GM19455 (cell line): ENCODE data around the gene PATZ1.
A peak's percentile ranks its signal among the peaks of the same experiment; 100 is the strongest.
"Not testable (repeated sequence)": the region's sequence is repeated elsewhere in the genome, so short reads cannot be mapped to it uniquely, and the experiment has no call there.

Experiments used
- ATAC-seq: cut with Tn5 transposase; IDR thresholded peaks from one replicate; pipeline ENCODE4 v1.9.1; 2021; ENCODE audit not compliant: unreplicated experiment

Gene PATZ1

DNA sequence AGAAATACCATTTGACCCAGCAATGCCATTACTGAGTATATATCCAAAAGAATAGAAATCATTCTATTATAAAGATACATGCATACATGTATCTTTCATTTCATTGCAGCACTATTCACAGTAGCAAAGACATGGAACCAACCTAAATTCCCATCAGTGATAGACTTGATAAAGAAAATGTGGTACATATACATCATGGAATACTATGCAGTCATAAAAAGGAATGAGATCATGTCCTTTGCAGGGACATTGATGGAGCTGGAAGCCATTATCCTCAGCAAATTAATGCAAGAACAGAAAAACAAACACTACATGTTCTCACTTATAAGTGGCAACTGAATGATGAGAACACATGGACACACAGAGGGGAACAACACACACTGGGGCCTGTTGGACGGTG is 31.9 kb downstream of the PATZ1 start:
- not testable (repeated sequence) for ATAC-seq

DNA sequence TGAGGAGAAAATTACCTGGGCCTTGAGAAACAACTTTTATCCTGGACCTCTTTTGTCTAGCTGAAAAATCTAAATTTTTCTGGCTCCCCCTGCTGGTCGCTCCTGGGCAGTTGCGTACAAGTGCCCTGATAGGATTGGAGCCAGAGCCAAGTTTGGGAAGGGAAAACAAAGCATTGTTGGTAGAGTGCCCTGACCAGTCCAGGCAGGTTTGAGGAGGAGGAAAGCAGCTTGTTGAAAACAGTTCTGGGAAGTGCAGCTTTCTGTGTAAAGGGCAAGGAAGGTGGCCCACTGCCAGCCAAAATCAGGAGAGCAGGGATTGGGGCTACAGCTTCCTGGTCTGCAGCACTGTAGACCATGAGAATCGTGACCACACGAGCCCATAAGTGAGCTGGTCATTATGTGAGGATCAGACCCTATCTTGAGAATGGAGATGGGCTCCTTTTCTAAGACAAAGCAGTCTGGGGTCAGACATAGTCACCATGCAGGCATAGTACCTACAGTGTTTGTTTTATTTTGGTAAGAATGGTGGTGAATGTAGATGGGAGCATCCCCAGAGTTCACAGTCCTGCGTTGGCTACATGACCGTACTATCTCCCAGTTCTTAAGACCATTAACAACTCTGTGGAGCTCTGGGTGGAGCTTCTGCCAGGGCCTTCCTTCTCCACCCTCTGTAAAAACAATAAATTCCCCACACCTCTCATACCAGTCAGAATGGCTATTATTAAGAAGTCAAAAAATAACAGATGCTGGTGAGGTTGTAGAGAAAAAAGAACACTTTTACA is 32.6 kb downstream of the PATZ1 start:
- no peak for ATAC-seq

DNA sequence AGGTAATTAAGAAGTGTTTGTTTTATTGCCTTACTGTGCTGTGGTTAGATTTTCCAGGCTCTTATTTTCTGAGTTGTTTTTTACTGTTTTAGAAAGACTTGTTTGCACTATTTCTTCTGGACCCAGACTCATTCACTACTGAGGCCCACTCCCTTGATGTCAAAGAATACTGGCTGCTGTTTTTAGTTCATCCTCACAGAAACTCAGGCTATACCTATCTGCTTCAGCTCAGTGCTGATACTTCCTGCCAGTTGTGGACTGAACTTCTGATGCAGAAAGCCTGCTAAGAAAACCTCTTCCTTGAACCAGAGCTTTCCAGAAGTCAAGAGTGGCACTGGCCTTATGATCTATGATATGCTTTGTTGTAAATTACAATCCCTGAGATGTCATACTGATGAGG is 38.0 kb downstream of the PATZ1 start:
- ATAC-seq = no peak

DNA sequence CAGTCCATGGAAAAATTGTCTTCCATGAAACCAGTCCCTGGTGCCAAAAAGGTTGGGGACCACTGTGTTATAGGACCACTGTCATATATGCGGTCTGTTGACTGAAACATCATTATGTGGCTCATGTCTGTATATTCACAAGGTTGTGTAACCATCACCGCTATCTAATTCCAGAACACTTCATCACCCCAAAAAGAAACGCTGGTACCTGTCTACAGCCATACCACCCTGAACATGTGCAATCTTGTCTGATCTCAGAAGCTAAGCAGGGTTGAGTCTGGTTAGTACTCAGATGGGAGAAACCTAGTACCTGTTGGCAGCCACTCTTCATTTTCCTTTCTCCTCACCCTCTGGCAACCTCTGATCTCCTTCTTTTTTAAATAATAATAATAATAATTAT is 41.0 kb downstream of the PATZ1 start:
- ATAC-seq = no peak

DNA sequence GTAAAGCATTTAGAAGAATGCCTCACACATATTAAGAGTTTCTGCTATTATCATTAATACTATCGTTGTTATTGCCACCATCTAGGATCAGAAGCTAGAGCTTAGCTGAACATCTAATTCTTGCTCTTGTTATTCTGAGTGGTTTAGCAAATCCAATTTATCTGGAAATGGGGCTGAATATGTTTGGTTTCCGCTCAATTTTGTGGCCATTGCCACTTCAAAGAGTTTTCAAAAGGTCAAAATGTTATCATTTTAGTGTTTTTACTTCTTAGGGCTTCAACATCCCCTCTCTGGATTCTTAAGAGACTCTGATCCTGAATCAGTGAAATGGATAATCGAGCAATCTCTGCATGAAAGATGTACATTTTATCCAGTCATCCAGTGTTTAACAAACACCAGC is 43.6 kb downstream of the PATZ1 start:
- no peak for ATAC-seq

DNA sequence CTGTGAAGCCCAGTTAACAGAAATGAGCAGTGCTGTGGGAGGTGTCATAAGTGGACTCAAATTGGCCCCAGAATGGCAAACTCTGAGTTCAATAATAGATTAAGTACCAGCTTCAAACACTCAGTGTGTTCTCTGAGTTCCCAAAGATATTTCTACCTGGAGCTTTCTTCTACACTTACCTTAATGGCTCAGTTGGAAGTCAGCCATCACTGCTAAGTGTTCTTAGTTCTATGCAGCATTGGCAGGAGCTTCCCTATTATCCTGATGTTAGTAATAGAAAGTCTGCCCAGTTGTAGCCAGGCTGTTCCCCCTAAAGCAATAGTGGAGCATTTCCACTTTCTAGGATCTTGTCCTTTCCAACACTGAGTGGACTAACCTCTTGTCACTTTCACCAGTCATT is 44.1 kb downstream of the PATZ1 start:
- no peak for ATAC-seq

DNA sequence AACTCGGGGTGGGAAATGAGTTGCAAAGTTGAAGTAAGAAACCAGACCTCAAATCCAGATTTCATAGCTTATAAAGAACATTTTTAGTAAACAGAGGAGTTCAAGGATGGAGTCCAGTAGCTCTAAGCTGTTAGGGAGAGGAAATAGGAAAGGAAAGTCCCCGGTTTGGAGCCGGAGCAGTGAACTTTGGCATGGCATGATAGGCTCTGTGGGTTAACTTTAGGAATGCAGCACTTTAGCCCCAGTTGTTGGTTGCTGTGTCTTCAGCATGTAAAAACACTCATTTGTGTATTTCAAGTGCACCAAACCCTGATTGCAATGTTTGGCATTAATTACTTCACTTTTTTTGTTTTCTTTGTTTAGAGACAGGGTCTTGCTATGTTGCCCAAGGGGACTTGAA is 45.2 kb downstream of the PATZ1 start:
- ATAC-seq = no peak

DNA sequence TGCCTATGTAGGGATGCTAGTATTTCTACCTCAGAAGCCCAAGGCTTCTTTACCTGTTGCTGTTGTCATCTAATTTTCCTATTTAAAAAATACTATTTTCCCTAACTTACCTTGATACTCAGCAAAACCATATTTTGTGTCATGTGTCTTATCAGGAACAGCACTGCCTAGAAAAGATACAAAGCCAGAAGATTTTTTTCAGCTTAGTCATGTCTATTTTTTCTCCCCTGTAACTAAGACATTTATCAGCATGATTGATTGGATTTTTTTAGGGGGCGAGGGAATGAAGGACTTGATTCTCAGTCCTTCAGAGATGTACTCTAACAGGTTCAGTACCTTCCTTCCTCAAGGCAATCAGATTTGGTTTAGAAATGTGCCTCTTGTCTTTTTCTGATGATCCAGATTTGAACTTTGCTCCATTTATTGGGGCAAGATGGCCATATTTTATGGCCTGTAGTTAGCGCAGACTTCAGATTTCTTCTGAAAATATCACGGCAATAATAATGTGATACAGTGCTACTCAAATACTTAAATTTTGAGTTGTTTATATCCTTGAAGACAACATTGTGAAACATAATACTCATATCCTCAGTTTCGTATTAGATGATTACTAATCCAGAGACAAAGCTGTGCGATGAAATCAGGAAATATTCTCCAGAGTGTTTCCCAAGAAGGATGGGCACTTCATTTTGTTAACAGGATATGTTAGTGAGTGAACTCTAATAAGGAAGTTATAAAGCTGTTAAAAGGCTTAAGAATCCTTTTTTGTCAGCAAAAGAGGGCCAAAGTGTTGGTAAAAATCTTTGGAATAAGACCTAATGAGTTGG is 50.1 kb downstream of the PATZ1 start:
- no peak for ATAC-seq

DNA sequence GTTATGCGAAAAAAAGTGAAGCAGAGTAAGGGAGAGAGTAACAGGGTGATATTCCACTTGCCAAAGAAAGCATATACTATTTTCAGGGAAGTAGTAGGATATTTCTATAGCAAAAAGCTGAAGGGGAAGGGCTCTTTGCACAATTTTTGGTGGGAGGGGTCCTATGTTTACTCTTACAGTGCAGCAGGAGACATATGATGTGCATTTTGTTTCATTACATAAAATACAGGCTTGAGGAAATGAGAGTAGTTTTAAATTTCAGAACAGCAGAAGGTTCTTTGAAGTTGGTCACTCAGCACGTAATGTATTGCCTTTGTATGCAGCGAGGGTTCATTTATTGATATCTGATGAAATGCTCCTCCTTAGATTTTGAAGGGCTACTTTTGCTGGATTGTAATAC is 50.8 kb downstream of the PATZ1 start:
- no peak for ATAC-seq

DNA sequence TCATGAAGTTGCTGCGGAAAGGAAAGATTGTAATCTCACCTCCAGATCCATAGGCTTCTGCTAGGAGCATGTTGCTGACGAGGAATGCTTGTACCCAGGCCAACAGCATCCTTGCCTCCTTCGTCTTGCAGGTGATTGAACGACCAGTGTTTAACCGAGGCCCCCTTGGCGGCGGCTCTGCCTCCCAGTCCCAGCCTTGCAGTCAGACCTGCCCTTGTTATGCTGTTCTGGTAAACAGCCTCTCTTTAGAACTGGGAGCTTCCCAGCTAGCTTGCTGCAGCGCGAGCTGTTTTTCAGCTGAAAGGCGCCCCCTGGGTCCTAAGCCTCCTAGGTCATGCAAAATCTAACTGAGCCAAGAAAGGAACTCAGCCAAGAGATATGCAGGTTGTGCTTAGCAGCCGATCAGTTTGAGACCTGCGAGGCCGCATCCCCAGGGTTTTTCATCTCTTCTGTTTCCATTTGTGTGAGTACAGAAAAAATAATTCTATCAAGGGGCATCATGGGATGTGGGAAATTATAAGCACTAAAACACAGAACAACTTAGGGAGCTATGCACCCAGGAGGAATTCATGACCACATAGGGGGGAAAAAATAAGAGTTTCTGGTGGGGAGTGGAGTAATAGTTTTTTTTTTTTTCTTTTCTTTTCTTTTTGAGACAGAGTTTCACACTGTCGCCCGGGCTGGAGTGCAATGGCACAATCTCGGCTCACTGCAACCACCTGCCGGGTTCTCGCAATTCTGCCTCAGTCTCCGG is 53.7 kb downstream of the PATZ1 start, which contains the start of gene PIK3IP1:
Gene PIK3IP1, minus strand, starts transcription at position 253 of the 754 bp plus-strand sequence. Its CDS starts 144 bp downstream, at position 109.
- ATAC-seq = peak; percentile 37

DNA sequence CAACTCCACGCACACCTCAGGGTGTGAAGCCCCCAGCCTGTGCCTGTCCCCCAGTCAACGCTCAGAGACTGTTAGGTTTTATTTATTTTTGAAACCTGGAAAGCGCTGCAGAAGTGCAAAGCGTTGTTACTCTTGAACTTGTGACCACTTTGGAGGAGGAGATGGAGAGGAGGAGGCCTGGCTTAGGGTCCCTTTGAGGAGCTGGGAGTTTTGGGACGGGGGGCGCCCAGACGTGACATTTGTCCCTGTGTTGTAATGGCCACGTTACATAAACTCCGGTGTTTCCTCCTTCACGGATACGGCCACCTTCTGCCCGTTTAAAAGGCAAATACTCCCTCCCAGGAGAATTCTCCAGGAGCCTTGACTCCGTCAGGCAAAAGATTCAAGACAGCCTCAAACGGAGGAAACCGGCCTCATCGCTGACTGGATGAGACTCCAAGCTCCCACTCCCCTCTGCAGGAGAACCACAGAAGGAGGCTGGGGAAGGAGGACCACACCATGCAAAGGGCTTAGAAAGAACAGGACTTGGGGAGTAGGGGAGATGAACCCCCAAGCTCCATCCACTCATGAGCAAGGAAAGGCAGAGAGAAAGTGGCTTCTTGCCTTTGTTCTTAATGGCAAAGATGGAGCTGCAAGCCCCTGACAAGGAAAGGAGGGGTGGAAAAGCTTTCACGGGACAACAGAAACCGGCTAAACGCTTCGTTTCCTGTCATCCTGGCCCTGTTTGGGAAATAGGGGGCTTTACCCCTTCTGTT is 54.5 kb downstream of the PATZ1 start:
- ATAC-seq = no peak

DNA sequence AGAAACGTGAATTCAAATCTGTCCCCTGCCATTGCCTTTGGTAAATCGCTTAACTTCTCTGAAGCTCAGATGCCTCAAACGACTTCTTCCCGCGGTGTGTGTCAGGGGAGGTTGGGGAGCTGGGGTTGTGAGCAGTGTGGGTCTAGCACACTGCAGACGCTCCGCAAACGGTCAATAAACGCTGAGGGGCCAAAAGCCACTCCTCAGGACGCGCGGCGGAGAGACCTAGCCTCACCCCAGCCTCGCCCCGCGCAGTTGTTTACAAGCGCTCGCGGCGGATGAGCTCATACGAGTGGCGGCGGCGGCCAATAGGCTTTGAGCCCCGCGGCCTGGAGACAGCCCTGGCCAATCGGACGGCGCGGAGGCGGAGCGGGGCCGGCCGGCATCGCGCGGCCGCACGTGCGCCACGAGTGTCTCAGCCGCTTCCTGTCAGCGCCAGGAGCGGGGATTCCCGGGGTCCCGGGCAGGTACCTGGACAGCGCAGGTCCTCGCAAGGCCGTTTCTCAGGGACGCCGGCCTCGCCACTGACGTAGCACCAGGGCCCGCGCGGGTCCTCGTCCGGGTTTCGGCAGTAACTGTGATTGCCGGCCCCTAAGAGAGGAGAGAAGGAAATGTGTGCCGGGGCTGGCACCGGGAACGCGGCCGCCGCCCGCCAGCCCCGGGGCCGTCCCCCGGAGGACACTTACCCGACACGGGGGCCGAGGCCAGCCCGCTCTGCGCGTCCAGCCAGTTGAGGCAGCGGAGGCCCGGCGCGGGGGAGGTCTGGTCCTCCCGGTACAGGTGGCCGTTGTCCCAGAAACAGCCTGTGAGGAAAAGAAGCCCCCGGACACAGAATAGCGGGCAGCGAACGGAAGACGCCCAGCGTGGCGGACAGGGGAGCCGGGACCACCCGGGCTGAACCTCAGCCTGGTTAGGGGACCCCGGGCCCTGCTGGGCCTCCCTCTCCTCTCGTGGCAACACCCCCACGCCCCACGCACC is 55.4 kb downstream of the PATZ1 start:
- ATAC-seq = peak; percentile 83

DNA sequence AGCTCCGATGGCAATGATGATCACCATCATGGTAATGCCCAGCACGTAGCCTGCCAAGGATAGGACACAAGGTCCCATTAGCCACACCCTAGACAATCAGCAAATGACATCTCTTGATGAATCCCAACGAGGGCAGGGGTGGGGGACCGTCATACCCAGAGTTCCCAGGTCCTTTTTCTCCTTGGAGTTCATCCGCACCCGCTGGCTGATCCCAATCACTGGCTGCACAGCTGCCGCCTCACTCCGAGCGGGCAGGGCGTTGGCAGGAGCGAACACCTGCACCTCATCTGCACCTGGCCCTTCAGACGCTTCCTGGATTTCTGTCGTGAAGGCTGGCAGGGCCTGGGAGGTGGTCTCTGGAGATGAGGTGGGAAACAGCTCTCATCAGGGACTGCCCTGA is 56.8 kb downstream of the PATZ1 start:
- no peak for ATAC-seq

DNA sequence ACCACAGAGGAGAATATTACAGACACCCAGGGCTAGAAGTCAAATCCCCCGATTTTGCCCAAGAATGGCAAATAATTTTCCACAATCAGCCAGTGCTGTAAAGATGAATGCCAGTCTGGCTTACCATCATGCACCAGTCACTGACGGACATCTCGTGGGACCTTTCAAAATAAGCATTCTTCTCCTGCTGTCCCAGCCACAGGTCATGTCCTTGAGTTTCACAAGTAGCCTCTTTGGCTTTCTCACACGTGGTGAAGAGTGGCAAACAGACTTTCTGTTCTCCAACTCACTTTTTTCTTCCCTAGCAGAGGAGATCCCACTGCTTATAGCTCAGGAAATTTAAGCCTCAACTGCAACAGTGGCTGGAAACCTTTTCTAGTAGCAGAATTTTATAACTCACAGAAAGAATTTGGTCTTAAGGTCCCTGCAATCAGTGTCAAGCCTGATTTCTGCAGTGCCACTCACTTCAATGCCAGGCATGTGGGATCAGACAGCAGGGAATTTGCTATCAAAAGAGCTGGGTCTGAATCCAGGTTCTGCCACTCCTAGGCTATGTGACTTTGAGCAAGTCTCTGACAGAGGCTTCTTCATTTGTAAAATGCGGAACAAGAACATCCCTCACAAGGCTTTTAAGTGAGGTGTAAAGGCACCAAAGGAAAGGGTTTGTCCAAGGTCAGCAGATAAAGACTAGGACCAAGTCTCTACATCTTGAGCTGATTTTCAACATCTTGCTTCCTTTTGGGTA is 57.5 kb downstream of the PATZ1 start:
- no peak for ATAC-seq

DNA sequence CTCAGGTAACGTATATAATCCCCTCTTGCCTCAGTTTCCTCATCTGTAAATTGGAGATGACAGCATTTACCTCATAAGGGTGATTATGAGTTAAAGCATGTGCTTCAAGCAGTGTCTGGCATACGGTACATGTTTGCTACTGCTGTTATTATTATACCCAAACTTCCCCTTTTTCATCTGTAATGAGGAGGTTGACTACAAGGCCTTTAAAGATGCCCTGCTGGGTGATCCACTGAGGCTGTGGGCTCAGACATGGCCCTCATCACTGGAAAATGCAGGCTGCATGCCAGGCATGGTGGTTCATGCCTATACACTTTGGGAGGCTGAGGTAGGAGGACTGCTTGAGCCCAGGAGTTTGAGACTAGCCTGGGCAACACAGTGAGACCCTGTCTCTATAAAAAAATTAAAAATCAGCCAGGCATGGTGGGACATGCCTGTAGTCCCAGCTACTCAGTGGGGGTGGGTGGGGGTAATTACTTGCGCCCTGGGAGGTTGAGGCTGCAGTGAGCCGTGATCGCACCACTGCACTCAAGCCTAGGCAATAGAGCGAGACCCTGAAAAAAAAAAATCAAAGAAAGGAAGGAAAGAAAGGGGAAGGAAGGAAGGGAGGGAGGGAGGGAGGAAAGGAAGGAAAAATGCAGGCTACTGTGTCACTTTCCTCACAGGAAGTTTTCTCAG is 58.2 kb downstream of the PATZ1 start:
- no peak for ATAC-seq

DNA sequence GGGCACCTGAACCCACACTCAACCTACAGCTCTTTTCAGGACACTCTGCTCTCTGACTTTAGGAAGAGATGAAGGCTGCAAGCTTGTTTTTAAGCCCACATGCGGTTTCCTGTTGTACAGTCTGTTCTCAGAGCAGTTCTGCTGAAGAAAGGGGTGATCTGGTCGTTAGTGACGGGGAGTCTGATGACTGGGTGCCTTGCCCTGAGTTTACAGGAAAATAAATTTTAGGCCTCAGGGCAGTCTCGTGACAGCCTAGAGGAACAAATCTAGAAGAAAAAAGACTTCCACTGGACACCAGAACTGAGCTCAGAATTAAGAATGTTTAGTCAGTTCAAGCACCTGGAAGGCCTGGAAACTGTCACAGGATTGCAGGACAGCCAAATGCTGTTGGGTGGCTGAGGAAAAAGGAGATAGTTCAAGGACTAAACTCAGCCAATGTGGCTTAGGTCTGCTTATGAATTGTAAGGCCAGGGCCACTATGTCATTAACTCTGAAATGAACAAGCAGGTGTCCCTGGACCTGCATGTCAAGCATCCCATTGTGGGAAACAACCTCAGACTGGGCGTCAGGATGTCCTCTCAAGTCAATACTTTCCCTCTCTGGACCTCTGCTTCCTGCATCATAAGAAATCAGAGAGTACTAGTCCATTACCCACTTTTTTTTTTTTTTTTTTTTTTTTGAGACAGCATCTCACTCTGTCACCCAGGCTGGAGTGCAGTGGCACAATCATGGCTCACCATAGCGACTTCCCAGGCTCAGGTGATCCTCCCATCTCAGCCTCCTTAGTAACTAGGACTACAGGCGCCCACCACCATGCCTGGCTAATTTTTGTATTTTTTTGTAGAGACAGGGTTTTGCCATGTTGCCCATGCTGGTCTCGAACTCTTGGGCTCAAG is 59.5 kb downstream of the PATZ1 start:
- ATAC-seq = no peak
